ENCODE results near the gene TREH.

DNA sequence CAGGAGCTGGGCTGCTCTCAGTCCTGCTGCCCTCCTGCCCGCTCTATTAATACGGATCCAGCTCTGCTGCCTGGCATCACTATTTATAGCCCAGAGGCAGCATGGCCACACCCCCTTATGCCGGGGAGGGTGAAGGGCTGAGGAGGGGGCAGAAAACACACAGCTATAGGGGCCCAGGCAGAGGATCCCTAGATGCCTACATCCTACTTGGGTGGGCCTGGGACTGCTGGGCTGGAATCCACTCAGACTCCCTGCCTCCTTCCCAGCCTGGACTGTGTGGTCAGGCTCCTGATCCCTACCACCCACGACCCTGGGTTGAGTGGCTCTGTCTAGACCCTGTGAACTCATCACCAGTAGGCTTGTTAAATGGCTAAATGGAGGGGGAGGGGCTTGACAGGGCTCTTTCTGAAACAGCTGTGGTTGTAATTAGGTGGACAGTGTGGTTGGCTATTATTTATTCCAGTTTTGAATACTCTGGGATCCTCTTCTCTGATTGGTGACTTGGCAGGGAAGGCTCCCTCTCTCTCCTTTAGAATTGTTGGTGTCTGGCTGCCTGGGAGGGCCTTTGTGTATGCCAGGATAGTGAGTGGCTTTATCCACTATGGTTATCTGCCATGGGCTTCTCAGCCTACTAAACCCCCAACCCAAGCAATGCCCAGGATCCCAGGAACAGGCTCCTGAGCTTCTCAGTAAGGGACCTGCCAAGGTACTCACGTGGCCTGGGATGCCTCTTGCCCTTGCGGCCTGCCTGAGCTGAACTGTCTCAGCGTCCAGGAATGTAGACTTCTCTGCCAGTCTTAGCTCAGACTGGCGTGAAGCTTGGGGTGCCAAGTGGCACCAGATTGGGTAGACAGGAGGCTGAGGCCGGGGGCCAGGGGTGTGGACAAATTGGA is 56.8 kb downstream of the TREH start:
- TF ChIP-seq CTCF (conservative IDR thresholded peaks at IDR 0.05; ENCODE audit: low read length): no peak
- no peak for TF ChIP-seq EZH2phosphoT487 (IDR thresholded peaks at IDR 0.05; ENCODE audit: borderline replicate concordance)

Data from Loucy (cell line).